Effector memory CD4-positive, alpha-beta T cell (primary cell): ENCODE measurements around the gene CDC42BPB.

Experiments
- DNase-seq, 3 donors: peaks; one replicate each; pipeline ENCODE4 v3.0.0-alpha.2; 2020
- H3K27ac ChIP-seq: 2 replicates; pipeline ENCODE4 v1.7.0; 2013; ENCODE audit warnings: mild to moderate bottlenecking, low read length, moderate library complexity; ENCODE audit not compliant: insufficient read depth, poor library complexity, severe bottlenecking
- H3K27me3 ChIP-seq: replicated peaks from 2 replicates; pipeline ENCODE4 v1.7.0; 2013; ENCODE audit warnings: mild to moderate bottlenecking, low read length; ENCODE audit not compliant: insufficient read depth, control insufficient read depth, poor library complexity, severe bottlenecking
- H3K36me3 ChIP-seq: 2 replicates; pipeline ENCODE4 v1.7.0; 2013; ENCODE audit warnings: mild to moderate bottlenecking, low read length, moderate library complexity; ENCODE audit not compliant: control insufficient read depth, insufficient read depth
- H3K4me1 ChIP-seq: 2 replicates; pipeline ENCODE4 v1.7.0; 2013; ENCODE audit warnings: low read length, mild to moderate bottlenecking; ENCODE audit not compliant: control insufficient read depth, insufficient read depth, poor library complexity, severe bottlenecking
- H3K4me3 ChIP-seq: 2 replicates; pipeline ENCODE4 v1.7.0; 2013; ENCODE audit warnings: low read length, low read depth, mild to moderate bottlenecking; ENCODE audit not compliant: insufficient read depth, poor library complexity, severe bottlenecking
- H3K9me3 ChIP-seq: 2 replicates; pipeline ENCODE4 v1.7.0; 2013; ENCODE audit warnings: mild to moderate bottlenecking, low read length, moderate library complexity; ENCODE audit not compliant: control insufficient read depth

The CDC42BPB gene

GRCh38 chr14:102914474-102915291 is 142.7 kb downstream of the CDC42BPB start:
- H3K4me3 ChIP-seq: no peak overlapping the region
- no peak for DNase-seq
- H3K27ac ChIP-seq: no peak overlapping the region
- H3K4me1 ChIP-seq: no peaks in the 10 kb centered on the region
- H3K36me3 ChIP-seq: peaks cover 3% of the 10 kb centered on the region
- H3K27me3 ChIP-seq: no peaks in the 10 kb centered on the region
- H3K9me3 ChIP-seq: no peaks in the 10 kb centered on the region

- no peaks in the 10 kb centered on the region for H3K9me3 ChIP-seq
- H3K27me3 ChIP-seq: no peaks in the 10 kb centered on the region
- no peak overlapping the region for H3K27ac ChIP-seq
- no peak overlapping the region for H3K4me3 ChIP-seq
- no peaks in the 10 kb centered on the region for H3K4me1 ChIP-seq
- H3K36me3 ChIP-seq: peaks cover 3% of the 10 kb centered on the region
- no peak for DNase-seq
Measured at GRCh38 chr14:102913341-102914211, 143.8 kb downstream of the CDC42BPB start.

GRCh38 chr14:102911991-102912761 is 145.2 kb downstream of the CDC42BPB start:
- no peaks in the 10 kb centered on the region for H3K4me1 ChIP-seq
- peaks cover 12% of the 10 kb centered on the region for H3K36me3 ChIP-seq
- no peak overlapping the region for H3K27ac ChIP-seq
- no peak for DNase-seq
- no peaks in the 10 kb centered on the region for H3K27me3 ChIP-seq
- no peak overlapping the region for H3K4me3 ChIP-seq
- no peaks in the 10 kb centered on the region for H3K9me3 ChIP-seq

- no peak overlapping the region for H3K4me3 ChIP-seq
- peaks cover 18% of the 10 kb centered on the region for H3K36me3 ChIP-seq
- H3K4me1 ChIP-seq: no peaks in the 10 kb centered on the region
- no peaks in the 10 kb centered on the region for H3K9me3 ChIP-seq
- H3K27ac ChIP-seq: no peak overlapping the region
- DNase-seq: no peak
- no peaks in the 10 kb centered on the region for H3K27me3 ChIP-seq
Measured at GRCh38 chr14:102911541-102911951, 145.8 kb downstream of the CDC42BPB start.

GRCh38 chr14:102910442-102910841 is 146.9 kb downstream of the CDC42BPB start:
- Histone ChIP-seq H3K27me3 (no peaks in the 10 kb centered on the region), H3K36me3 (peaks cover 29% of the 10 kb centered on the region)

GRCh38 chr14:102909911-102910310 is 147.4 kb downstream of the CDC42BPB start:
- Histone ChIP-seq H3K4me3 (no peak overlapping the region), H3K27ac (no peak overlapping the region), H3K9me3 (no peaks in the 10 kb centered on the region), H3K4me1 (no peaks in the 10 kb centered on the region), H3K27me3 (no peaks in the 10 kb centered on the region), H3K36me3 (peaks cover 34% of the 10 kb centered on the region)
- no peak for DNase-seq

More at GRCh38 chr14:102910442-102910841, 146.9 kb downstream of the CDC42BPB start:
- Histone ChIP-seq H3K27ac (no peak overlapping the region), H3K9me3 (no peaks in the 10 kb centered on the region), H3K4me3 (no peak overlapping the region), H3K4me1 (no peaks in the 10 kb centered on the region)
- no peak for DNase-seq

- no peak overlapping the region for H3K4me3 ChIP-seq
- peaks cover 34% of the 10 kb centered on the region for H3K36me3 ChIP-seq
- no peaks in the 10 kb centered on the region for H3K9me3 ChIP-seq
- H3K27me3 ChIP-seq: no peaks in the 10 kb centered on the region
- no peak for DNase-seq
- H3K4me1 ChIP-seq: no peaks in the 10 kb centered on the region
- no peak overlapping the region for H3K27ac ChIP-seq
Measured at GRCh38 chr14:102909462-102909861, 147.9 kb downstream of the CDC42BPB start.

GRCh38 chr14:102908766-102909455 is 148.4 kb downstream of the CDC42BPB start:
- no peak overlapping the region for H3K4me3 ChIP-seq
- H3K9me3 ChIP-seq: no peaks in the 10 kb centered on the region
- no peak for DNase-seq
- H3K4me1 ChIP-seq: no peaks in the 10 kb centered on the region
- H3K27me3 ChIP-seq: no peaks in the 10 kb centered on the region
- no peak overlapping the region for H3K27ac ChIP-seq
- peaks cover 36% of the 10 kb centered on the region for H3K36me3 ChIP-seq

- no peaks in the 10 kb centered on the region for H3K4me1 ChIP-seq
- peaks cover 44% of the 10 kb centered on the region for H3K36me3 ChIP-seq
- H3K4me3 ChIP-seq: no peak overlapping the region
- no peaks in the 10 kb centered on the region for H3K9me3 ChIP-seq
- H3K27me3 ChIP-seq: no peaks in the 10 kb centered on the region
- no peak overlapping the region for H3K27ac ChIP-seq
- no peak for DNase-seq
Measured at GRCh38 chr14:102907980-102908730, 149.2 kb downstream of the CDC42BPB start.
